ENCODE results near the gene CERS4. TPM values are rescaled to one million over a fixed set of nuclear protein-coding genes. Genes with fewer than 3 reads are reported as not detected.

CERS4 gene, protein sequence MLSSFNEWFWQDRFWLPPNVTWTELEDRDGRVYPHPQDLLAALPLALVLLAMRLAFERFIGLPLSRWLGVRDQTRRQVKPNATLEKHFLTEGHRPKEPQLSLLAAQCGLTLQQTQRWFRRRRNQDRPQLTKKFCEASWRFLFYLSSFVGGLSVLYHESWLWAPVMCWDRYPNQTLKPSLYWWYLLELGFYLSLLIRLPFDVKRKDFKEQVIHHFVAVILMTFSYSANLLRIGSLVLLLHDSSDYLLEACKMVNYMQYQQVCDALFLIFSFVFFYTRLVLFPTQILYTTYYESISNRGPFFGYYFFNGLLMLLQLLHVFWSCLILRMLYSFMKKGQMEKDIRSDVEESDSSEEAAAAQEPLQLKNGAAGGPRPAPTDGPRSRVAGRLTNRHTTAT
- 5.2 and 17.4 TPM in 2 replicates for total RNA-seq

DNA sequence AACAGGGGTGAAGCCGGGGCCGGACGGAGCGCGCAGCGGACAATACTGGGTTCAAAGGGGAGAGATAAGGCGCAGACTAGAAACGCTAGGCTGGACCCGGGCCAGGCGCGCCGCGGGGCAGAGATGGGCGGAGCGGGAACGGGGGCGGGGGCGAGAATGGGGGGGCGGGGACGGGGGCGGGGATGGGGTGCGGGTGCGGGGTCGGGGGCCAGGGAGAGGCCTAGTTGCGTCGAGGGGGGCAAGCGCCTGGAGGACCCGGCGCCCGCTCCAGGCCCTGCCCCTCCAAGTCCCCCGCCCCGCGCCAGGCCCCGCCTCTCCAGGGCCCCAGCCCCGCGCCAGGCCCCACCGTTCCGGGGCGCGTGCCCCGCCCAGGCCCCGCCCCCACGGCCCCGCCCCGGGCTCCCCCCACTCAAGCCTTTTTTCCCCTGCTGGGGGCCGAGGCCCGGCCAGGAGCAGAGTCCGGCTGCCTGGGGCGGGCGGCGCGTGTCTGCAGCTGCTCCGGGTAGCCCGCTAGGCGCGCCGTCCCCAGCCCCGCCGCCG is at the start of gene CERS4:
CERS4 (plus strand) TSS at position 449 of the 540 bp plus-strand sequence. CDS start 41,707 bp downstream, outside the sequence.

DNA sequence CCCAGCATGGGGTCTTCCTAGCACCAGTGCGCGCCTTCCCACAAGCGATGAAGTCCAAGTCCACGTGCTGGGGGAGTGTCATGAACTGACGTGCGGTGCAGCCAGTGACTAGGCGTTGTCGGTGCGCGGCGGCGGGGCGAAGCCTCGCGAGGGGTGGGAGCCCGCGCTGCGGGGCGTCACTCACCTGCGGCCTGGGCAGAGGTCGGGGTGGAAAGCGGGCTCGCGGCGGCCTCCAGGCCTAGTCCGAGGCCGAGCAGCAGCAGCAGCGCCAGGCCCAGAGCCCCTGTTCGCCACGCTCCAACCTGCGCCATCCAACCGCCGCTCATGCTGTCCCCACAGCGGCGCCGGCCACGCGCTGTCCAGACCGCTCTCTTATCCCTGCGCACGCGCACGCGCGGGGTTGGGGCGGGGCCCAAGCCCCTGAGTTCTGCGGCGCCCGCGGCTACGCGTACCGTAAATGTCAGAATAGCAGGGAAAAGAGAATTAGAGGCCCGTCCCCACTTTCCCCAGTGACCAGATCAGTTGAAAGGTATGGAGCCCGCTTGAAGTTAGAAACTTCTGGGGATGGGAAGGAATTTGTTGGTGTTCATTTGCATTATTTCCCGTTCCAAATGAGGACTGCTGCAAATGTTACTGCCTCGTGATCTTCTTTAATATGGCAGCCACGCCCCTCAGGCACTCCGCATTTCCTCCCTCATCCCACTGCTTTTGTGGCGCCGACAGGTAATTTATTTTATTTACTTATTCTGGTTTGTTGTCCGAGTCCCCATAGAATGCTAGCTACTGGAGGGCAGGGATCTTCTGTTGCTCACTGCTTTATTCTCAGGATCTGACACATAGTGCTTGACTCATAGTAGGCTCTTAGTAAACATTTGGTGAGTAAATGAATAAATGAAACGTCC is 99.0 kb downstream of the CERS4 start, which contains the start of gene CD320:
CD320 (minus strand) TSS at position 394 of the 902 bp plus-strand sequence; CDS start at position 326, 68 bp downstream.

Other genes starting within 250 kb of the CERS4 start
- 15.5 and 81.9 TPM in 2 replicates for gene ELAVL1, start 203.7 kb upstream of the CERS4 start, total RNA-seq
- gene CCL25, start 156.6 kb upstream of the CERS4 start, total RNA-seq: not detected in 2 replicates
- gene FBN3, start 59.8 kb upstream of the CERS4 start, total RNA-seq: under 0.01 TPM in 2 replicates
- 27.9 and 28.0 TPM in 2 replicates for gene CD320, start 99.0 kb downstream of the CERS4 start, total RNA-seq
- 15.7 and 28.7 TPM in 2 replicates for gene NDUFA7, start 112.0 kb downstream of the CERS4 start, total RNA-seq
- gene RPS28, start 112.1 kb downstream of the CERS4 start, total RNA-seq: 425 and 726 TPM in 2 replicates
- gene KANK3, start 133.9 kb downstream of the CERS4 start, total RNA-seq: 41.8 and 97.5 TPM in 2 replicates
- 3.6 and 26.3 TPM in 2 replicates for gene ANGPTL4, start 154.8 kb downstream of the CERS4 start, total RNA-seq
- 55.7 and 181 TPM in 2 replicates for gene RAB11B, start 181.0 kb downstream of the CERS4 start, total RNA-seq
- gene MARCHF2, start 203.9 kb downstream of the CERS4 start, total RNA-seq: 132 and 139 TPM in 2 replicates
- gene HNRNPM, start 235.6 kb downstream of the CERS4 start, total RNA-seq: 60.9 and 105 TPM in 2 replicates